BE2C (cell line): Measurements from ENCODE around the gene FOXK2.

ENCODE experiments used
- DNase-seq: peaks from one replicate; pipeline ENCODE4 v3.0.0-alpha.2; 2020
- H3K27me3 ChIP-seq: fragments of 250-450 bp; sonication (Bioruptor Pico); 2 replicates; pipeline ENCODE4 v1.5.1; 2020; ENCODE audit warnings: mild to moderate bottlenecking
- H3K36me3 ChIP-seq: fragments of 250-450 bp; sonication (Bioruptor Pico); 2 replicates; pipeline ENCODE4 v1.5.1; 2020; ENCODE audit warnings: mild to moderate bottlenecking
- H3K4me1 ChIP-seq: fragments of 250-450 bp; sonication (Bioruptor Pico); 2 replicates; pipeline ENCODE4 v1.5.1; 2020
- H3K4me3 ChIP-seq: 2 replicates; pipeline ENCODE4 v1.5.1; 2011; ENCODE audit warnings: low read depth, low read length
- H3K9me3 ChIP-seq: fragments of 250-450 bp; sonication (Bioruptor Pico); 2 replicates; pipeline ENCODE4 v1.5.1; 2020
- TF ChIP-seq, protein P1 (sequence below): IDR thresholded peaks from 2 replicates; pipeline ENCODE4 v1.5.1; 2012; ENCODE audit warnings: mild to moderate bottlenecking, low read depth, low read length

FOXK2 gene

GRCh38 chr17:82587234-82588086 is 67.9 kb downstream of the FOXK2 start:
- no peak for DNase-seq
- peaks cover 62% of the 10 kb centered on the region for H3K36me3 ChIP-seq
- H3K9me3 ChIP-seq, result no peaks in the 10 kb centered on the region
- H3K27me3 ChIP-seq, result no peaks in the 10 kb centered on the region
- 0 out of 2 replicates have a peak, but pooled peaks cover 3% of the 10 kb centered on the region for H3K4me1 ChIP-seq
- H3K4me3 ChIP-seq, result no peak overlapping the region
- TF ChIP-seq, protein P1, sequence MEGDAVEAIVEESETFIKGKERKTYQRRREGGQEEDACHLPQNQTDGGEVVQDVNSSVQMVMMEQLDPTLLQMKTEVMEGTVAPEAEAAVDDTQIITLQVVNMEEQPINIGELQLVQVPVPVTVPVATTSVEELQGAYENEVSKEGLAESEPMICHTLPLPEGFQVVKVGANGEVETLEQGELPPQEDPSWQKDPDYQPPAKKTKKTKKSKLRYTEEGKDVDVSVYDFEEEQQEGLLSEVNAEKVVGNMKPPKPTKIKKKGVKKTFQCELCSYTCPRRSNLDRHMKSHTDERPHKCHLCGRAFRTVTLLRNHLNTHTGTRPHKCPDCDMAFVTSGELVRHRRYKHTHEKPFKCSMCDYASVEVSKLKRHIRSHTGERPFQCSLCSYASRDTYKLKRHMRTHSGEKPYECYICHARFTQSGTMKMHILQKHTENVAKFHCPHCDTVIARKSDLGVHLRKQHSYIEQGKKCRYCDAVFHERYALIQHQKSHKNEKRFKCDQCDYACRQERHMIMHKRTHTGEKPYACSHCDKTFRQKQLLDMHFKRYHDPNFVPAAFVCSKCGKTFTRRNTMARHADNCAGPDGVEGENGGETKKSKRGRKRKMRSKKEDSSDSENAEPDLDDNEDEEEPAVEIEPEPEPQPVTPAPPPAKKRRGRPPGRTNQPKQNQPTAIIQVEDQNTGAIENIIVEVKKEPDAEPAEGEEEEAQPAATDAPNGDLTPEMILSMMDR, result no peak

DNA sequence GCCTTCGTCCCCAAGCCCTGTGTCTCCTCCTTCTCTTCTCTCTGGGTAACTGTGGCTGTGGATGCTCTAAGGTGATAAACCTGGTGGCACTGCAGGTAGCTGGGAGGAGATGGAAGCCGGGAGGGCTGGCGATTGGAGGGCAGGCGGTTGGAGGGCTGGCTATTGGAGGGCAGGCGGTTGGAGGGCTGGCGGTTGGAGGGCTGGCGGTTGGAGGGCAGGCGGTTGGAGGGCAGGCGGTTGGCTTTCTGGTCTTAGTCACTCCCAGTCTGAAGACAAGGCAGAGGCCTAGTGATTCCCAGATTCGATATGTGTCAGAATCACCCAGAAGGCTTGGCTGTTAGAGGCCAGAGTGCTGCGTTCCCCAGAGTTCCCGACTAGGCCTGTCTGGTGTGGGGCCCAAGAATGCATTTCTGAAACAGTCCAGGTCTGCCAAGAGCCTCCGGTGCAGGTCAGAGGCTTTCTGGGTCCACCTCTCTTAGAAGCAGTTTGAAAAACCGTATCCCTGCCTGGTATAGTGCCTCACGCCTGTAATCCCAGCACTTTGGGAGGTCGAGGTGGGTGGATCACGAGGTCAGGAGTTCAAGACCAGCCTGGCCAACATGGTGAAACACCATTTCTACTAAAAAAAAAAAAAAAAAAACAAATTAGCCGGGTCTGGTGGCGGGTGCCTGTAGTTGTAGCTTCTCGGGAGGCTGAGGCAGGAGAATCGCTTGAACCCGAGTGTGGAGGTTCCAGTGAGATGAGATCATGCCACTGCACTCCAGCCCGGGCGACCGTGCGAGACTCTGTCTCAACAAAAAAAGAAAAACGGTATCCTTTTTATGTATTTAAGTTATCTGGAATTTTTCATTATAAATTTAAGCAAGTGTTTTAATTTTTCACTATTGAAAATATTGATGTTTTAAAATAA is 69.0 kb downstream of the FOXK2 start:
- H3K4me3 ChIP-seq, result no peak overlapping the region
- no peaks in the 10 kb centered on the region for H3K27me3 ChIP-seq
- TF ChIP-seq, protein P1, result no peak
- DNase-seq, result no peak
- H3K36me3 ChIP-seq, result peaks cover 52% of the 10 kb centered on the region
- H3K9me3 ChIP-seq, result no peaks in the 10 kb centered on the region
- peaks cover 7% of the 10 kb centered on the region for H3K4me1 ChIP-seq

DNA sequence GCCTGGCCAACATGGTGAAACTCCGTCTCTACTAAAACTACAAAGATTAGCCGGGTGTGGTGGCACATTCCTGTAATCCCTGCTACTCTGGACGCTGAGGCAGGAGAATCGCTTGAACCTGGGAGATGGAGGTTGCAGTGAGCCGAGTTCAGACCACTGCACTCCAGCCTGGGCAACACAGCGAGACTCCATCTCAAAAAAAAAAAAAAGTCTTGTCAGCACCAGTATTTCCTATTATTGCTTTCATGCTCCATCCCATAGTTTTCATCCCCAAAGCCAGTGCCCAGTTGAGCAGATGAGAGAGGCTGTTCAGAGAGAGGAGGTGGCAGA is 70.3 kb downstream of the FOXK2 start:
- H3K4me3 ChIP-seq, result no peak overlapping the region
- no peaks in the 10 kb centered on the region for H3K9me3 ChIP-seq
- TF ChIP-seq, protein P1, result no peak
- no peak for DNase-seq
- H3K27me3 ChIP-seq, result no peaks in the 10 kb centered on the region
- peaks cover 11% of the 10 kb centered on the region for H3K4me1 ChIP-seq
- peaks cover 54% of the 10 kb centered on the region for H3K36me3 ChIP-seq

DNA sequence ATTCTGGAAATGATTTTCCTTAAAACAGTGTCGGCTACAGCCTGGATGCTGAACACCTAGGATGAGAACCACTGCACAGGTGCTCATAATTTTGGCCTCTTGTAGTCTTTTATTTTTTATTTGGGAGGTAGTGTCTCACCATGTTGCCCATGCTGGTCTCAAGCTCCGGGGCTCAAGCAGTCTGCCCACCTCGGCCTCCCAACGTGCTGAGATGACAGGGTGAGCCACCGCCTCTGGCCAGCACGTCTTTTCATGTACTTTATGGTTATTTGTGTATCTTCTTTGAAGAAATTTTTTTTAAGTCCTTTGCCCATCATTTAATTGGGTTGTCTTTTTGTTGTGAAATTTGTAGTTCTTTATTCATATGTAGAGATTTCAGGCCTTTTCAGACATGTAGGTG is 70.7 kb downstream of the FOXK2 start:
- peaks cover 11% of the 10 kb centered on the region for H3K4me1 ChIP-seq
- no peaks in the 10 kb centered on the region for H3K27me3 ChIP-seq
- peaks cover 55% of the 10 kb centered on the region for H3K36me3 ChIP-seq
- no peak for DNase-seq
- H3K9me3 ChIP-seq, result no peaks in the 10 kb centered on the region
- TF ChIP-seq, protein P1, result no peak
- H3K4me3 ChIP-seq, result no peak overlapping the region

DNA sequence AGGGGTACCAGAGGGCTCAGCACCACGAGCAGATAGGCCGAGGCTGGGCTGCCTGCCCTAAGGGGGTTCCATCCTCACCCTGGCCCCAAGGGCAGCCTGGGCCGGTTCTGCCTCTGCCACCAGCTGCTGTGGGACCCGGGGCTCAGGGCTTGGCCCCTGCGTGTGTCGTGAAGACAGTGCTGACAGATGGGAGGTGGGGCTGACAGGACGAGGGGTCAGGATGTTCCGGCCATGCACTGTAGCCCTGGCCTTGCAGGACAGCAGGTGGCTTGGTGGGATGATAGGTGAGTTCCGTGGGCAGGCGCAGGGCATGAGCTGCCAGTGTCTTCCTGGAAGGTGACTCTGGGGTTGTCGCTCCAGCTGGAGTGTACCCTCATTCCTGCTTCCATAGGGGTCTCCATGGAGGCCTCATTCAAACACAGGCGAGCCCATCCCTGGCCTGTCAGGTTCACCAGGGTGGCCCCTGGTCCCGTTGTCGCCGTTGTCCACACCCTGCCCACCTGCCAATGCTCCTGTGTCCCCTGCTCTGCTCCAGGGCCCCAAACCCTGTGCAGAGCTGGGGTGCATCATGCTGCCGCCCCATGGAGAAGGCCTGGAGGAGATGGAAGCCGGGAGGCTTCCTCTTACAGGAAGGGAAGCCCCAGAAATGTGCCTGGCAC is 71.5 kb downstream of the FOXK2 start:
- TF ChIP-seq, protein P1, result no peak
- Histone ChIP-seq H3K27me3 (no peaks in the 10 kb centered on the region), H3K4me3 (no peak overlapping the region), H3K4me1 (peaks cover 11% of the 10 kb centered on the region), H3K9me3 (no peaks in the 10 kb centered on the region), H3K36me3 (peaks cover 56% of the 10 kb centered on the region)
- DNase-seq, result no peak
